ENCODE data around the gene MMP14. TPM values are rescaled to one million over a fixed set of nuclear protein-coding genes. Genes with fewer than 3 reads are reported as not detected.

The MMP14 gene
- total and polyA plus RNA-seq, 2 of the 8 experiments (the other 6 are each of a cell fraction or from before 2014, with no cell fraction given): 58.2 to 86.8 TPM

DNA sequence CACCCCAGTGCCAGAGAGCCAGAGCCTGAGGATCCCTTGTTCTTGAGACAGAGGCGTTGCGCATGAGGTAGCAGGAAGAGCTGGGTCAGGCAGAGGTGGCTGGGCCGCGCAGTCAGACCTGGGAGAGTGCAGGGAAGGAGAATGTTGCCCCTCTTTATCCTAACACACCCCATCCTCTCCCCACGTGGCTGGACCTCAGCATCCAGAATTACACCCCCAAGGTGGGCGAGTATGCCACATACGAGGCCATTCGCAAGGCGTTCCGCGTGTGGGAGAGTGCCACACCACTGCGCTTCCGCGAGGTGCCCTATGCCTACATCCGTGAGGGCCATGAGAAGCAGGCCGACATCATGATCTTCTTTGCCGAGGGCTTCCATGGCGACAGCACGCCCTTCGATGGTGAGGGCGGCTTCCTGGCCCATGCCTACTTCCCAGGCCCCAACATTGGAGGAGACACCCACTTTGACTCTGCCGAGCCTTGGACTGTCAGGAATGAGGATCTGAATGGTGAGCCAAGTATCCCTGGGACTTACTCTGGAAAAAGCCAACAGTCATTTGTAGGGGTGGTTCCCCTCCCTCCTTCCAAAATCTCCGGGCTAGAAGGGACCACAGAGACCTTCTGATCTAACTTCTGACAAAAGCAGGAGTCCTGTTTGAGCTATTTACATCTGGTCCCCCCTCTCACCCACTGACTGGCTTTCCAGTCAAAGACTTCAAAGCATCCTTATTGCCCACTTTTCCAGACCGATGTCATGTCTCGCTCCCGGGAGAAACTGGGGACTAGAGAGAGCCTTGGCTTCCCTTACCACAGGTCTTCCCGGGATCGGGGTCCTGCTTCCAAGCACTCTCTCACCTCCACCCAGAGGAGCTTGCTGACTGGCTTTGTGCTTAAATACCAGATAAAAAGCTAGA lies 6.1 kb downstream of the MMP14 start (continued):
- TF ChIP-seq, protein P1, sequence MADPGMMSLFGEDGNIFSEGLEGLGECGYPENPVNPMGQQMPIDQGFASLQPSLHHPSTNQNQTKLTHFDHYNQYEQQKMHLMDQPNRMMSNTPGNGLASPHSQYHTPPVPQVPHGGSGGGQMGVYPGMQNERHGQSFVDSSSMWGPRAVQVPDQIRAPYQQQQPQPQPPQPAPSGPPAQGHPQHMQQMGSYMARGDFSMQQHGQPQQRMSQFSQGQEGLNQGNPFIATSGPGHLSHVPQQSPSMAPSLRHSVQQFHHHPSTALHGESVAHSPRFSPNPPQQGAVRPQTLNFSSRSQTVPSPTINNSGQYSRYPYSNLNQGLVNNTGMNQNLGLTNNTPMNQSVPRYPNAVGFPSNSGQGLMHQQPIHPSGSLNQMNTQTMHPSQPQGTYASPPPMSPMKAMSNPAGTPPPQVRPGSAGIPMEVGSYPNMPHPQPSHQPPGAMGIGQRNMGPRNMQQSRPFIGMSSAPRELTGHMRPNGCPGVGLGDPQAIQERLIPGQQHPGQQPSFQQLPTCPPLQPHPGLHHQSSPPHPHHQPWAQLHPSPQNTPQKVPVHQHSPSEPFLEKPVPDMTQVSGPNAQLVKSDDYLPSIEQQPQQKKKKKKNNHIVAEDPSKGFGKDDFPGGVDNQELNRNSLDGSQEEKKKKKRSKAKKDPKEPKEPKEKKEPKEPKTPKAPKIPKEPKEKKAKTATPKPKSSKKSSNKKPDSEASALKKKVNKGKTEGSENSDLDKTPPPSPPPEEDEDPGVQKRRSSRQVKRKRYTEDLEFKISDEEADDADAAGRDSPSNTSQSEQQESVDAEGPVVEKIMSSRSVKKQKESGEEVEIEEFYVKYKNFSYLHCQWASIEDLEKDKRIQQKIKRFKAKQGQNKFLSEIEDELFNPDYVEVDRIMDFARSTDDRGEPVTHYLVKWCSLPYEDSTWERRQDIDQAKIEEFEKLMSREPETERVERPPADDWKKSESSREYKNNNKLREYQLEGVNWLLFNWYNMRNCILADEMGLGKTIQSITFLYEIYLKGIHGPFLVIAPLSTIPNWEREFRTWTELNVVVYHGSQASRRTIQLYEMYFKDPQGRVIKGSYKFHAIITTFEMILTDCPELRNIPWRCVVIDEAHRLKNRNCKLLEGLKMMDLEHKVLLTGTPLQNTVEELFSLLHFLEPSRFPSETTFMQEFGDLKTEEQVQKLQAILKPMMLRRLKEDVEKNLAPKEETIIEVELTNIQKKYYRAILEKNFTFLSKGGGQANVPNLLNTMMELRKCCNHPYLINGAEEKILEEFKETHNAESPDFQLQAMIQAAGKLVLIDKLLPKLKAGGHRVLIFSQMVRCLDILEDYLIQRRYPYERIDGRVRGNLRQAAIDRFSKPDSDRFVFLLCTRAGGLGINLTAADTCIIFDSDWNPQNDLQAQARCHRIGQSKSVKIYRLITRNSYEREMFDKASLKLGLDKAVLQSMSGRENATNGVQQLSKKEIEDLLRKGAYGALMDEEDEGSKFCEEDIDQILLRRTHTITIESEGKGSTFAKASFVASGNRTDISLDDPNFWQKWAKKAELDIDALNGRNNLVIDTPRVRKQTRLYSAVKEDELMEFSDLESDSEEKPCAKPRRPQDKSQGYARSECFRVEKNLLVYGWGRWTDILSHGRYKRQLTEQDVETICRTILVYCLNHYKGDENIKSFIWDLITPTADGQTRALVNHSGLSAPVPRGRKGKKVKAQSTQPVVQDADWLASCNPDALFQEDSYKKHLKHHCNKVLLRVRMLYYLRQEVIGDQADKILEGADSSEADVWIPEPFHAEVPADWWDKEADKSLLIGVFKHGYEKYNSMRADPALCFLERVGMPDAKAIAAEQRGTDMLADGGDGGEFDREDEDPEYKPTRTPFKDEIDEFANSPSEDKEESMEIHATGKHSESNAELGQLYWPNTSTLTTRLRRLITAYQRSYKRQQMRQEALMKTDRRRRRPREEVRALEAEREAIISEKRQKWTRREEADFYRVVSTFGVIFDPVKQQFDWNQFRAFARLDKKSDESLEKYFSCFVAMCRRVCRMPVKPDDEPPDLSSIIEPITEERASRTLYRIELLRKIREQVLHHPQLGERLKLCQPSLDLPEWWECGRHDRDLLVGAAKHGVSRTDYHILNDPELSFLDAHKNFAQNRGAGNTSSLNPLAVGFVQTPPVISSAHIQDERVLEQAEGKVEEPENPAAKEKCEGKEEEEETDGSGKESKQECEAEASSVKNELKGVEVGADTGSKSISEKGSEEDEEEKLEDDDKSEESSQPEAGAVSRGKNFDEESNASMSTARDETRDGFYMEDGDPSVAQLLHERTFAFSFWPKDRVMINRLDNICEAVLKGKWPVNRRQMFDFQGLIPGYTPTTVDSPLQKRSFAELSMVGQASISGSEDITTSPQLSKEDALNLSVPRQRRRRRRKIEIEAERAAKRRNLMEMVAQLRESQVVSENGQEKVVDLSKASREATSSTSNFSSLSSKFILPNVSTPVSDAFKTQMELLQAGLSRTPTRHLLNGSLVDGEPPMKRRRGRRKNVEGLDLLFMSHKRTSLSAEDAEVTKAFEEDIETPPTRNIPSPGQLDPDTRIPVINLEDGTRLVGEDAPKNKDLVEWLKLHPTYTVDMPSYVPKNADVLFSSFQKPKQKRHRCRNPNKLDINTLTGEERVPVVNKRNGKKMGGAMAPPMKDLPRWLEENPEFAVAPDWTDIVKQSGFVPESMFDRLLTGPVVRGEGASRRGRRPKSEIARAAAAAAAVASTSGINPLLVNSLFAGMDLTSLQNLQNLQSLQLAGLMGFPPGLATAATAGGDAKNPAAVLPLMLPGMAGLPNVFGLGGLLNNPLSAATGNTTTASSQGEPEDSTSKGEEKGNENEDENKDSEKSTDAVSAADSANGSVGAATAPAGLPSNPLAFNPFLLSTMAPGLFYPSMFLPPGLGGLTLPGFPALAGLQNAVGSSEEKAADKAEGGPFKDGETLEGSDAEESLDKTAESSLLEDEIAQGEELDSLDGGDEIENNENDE (IDR thresholded peaks at IDR 0.05; ENCODE audit: insufficient replicate concordance, low read length): no peak
- TF ChIP-seq SUZ12 (IDR thresholded peaks at IDR 0.05; ENCODE audit: low read length) (no peak), PHF8 (conservative IDR thresholded peaks at IDR 0.05; ENCODE audit: low read depth, low read length) (no peak), JUND (IDR thresholded peaks at IDR 0.05; ENCODE audit: low read length) (no peak), HDAC2 (IDR thresholded peaks at IDR 0.05; ENCODE audit: borderline replicate concordance in 1 of 2, low read depth in 2 of 2, low read length in 2 of 2) (no peak), SP4 (IDR thresholded peaks at IDR 0.05; ENCODE audit: low read length) (no peak)
- TF ChIP-seq, protein P2, sequence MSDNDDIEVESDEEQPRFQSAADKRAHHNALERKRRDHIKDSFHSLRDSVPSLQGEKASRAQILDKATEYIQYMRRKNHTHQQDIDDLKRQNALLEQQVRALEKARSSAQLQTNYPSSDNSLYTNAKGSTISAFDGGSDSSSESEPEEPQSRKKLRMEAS (IDR thresholded peaks at IDR 0.05): no peak

All from H1 (cell line).